GM18861 (cell line): ENCODE measurements around the gene IL9.
"Not testable (repeated sequence)": the region's sequence is repeated elsewhere in the genome, so short reads cannot be mapped to it uniquely, and the experiment has no call there.

Source experiments
- ATAC-seq: cut with Tn5 transposase; IDR thresholded peaks from one replicate; pipeline ENCODE4 v1.9.1; 2021; ENCODE audit not compliant: unreplicated experiment

The IL9 gene

GRCh38 chr5:135869935-135870334, 25.7 kb downstream of the IL9 start:
- ATAC-seq: no peak

GRCh38 chr5:135869276-135869675, 26.4 kb downstream of the IL9 start:
- ATAC-seq: no peak

GRCh38 chr5:135868681-135869080, 27.0 kb downstream of the IL9 start:
- ATAC-seq: no peak

DNA sequence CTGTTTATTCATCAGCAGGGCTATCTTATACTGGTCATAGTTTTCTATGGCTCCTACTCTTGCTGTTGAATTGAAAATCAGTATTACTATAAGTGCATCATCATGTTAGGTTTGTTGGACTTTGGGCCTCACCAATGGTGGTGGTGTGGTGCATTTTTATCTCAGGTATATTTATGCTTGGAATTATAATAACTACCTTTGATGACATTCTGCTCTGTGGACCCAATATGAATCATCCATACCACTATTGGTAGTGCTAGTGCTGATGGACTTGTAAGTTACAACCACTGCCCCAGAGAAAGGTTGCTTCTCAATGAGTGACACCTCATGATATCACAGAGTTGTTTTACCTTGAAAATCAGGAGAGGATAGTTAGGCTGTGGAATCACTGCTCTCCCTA, 28.0 kb downstream of the IL9 start:
- ATAC-seq: no peak

GRCh38 chr5:135866016-135866415, 29.6 kb downstream of the IL9 start:
- ATAC-seq: no peak

- no peak for ATAC-seq
Observed at GRCh38 chr5:135864503-135865435, 30.9 kb downstream of the IL9 start.

GRCh38 chr5:135862744-135863143, 32.9 kb downstream of the IL9 start:
- ATAC-seq: no peak

GRCh38 chr5:135862086-135862485, 33.6 kb downstream of the IL9 start:
- no peak for ATAC-seq

DNA sequence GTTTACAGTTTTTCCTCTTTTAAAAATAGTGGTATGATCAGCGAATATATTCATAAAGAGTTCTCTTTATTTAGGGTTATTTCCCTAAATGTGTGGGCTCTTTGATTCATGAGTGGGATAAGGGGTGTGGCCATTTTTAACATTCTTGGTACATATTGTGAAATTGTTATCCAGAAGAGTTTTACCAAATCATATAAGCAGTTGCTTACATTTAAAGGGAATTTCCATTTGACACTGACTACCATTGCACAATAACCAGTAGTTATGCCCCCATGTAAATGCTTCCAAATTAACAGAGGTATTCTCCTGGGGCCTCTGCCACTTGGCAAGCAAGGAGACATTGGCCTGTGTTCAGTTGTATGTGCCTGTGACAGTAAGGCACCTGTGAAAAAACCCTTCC, 34.0 kb downstream of the IL9 start:
- no peak for ATAC-seq

- no peak for ATAC-seq
Observed at GRCh38 chr5:135859641-135860040, 36.0 kb downstream of the IL9 start.

GRCh38 chr5:135859186-135859585, 36.5 kb downstream of the IL9 start:
- not testable (repeated sequence) for ATAC-seq

- ATAC-seq: no peak
Observed at GRCh38 chr5:135857630-135858311, 37.9 kb downstream of the IL9 start.

DNA sequence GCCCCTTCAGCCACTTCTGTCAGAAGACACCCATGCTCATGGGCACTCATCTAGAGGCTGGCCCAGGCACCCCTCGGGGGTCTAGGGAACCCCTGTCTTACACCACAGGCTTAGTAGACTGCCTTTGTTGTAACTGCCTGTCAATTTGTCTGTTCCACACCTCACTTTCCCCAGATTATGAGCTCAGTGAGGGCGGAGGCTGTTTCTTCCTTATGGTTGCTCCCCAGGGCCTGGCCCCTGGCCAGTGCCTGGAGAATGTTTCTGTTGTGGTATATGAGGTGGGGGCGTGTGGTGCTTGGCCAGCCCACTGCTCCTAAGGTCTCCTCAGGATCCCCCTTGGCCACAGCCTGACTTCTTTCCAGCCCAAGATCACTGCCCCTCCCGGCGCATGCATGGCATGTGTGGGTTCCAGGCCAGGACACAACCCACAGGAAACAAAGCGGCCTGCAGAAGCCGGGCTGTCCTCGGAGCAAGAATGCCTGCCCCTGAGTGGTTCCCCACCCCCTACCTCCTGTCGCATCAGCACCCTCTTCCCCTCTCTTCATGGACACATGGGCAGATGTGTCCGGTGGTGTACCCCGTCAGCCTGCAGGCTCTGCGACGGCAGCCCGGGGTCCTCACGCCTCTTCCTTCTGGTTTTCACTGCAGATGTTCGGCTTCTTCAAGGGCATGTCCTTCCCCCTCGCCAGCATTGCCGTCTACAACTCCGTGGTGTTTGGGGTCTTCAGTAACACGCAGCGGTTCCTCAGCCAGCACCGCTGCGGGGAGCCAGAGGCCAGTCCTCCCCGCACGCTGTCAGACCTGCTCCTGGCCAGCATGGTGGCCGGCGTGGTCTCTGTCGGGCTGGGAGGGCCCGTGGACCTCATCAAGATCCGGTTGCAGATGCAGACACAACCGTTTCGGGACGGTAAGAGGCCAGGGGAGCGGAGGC, 43.5 kb downstream of the IL9 start:
- ATAC-seq: no peak

DNA sequence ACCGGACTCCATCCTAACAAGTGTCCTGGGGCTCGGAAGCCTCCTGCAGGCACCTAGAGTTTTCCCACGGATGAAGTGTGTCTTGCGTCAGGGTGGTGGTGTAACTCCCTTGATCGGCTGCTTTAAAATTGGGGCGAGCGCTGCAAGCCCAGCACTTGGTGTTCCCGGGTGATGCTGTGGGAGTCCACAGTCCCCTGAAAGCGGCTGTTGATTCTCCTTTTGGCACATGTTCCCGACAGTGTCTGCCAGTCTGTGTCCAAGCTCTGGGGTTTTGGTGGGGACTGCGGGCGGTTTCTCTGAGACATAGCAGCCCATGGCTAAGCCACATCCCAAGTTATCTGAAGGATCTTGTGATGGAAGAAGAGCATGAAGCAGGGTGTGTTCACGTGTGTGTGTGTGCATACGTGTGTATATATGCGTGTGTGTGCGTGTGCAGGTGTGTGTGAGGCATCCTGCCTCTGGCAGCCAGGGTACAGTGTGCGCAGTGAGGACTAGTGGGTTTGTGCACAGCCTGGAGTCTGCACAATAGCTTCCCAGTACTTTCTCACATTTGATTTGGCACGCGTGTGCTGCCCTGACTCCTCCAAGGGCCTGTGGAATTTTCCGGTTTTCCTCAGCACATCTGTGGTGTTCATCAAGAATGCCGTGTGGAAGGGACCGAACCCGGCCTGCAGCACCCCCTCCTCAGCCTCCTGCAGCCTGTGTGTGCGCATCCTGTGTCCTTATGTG, 44.3 kb downstream of the IL9 start:
- ATAC-seq: no peak

GRCh38 chr5:135850671-135851070, 45.0 kb downstream of the IL9 start:
- no peak for ATAC-seq

- ATAC-seq: no peak
Observed at GRCh38 chr5:135850231-135850630, 45.4 kb downstream of the IL9 start.

DNA sequence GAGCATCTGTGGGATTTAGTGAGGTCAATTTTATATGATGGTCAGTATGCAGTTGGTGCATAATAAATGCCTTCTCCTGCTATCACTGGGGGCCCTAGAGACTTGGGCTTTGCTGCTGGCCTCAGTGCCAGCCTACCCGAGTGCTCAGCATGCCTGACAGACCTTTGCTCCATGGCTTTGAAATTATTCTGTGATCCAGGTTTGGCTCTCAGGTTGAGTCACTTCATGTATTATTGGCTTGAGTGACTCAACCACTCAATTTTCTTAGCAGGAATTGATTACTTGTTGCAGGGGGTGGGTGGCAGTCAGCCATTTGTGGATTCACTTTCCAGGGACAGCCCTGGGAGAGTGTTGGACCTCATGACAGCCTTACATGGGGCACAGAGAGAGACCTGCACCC, 47.7 kb downstream of the IL9 start:
- ATAC-seq: no peak

DNA sequence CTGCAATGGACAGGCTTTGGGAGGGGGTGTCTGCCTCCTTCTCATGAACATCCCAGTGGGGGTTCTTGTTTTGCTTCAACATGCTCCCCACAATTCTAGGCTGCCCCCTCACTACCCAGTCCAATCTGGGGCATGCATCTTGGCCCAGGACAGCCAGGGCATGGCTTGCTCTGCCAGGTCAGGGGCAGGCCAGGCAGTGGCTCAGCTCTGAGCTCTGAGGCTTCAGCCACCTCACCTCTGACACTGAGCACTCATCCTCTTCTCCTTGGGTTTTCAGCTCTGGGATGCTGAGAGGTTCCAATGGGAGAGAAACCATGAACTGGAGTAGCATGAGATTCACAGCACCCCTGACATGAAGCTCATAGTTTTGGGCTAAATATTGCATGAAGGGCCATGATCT, 49.3 kb downstream of the IL9 start:
- no peak for ATAC-seq

GRCh38 chr5:135843571-135844337, 51.9 kb downstream of the IL9 start:
- ATAC-seq: no peak

DNA sequence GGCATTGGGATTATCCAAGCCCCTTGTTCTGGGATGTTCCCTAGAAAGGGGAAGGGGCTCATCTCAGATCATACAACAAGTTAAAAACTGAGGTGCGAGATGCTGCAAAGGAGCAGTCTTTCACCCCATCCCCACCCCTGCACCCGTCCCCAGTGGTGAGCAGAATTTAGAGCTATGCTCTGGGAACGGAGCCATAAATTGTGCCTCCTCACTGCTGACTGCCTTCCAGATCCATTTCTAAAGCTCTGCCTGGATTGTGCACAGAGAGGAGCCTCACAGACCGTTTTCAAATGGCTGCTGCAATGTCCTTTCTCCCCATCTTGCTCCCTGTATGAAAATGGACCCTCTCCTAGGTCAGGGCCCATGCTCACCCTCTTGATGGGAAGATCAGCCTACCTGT, 52.9 kb downstream of the IL9 start:
- ATAC-seq: no peak
